D721Med (cell line): Measurements from ENCODE around the gene BMP2K.

Source experiments
- DNase-seq: peaks from one replicate; pipeline ENCODE4 v3.0.0; 2011; ENCODE audit warnings: low spot score; ENCODE audit not compliant: insufficient read length
- FAIRE-seq: peaks from 2 replicates; lab custom pipeline; 2011; peaks lifted over from hg19 to GRCh38; lab: Jason Lieb, UNC
- CTCF ChIP-seq: IDR thresholded peaks from 2 replicates; pipeline ENCODE4 v1.5.1; 2012; ENCODE audit warnings: mild to moderate bottlenecking, control low read depth; ENCODE audit not compliant: insufficient read depth; ENCODE audit errors: missing control alignments

Gene BMP2K

DNA sequence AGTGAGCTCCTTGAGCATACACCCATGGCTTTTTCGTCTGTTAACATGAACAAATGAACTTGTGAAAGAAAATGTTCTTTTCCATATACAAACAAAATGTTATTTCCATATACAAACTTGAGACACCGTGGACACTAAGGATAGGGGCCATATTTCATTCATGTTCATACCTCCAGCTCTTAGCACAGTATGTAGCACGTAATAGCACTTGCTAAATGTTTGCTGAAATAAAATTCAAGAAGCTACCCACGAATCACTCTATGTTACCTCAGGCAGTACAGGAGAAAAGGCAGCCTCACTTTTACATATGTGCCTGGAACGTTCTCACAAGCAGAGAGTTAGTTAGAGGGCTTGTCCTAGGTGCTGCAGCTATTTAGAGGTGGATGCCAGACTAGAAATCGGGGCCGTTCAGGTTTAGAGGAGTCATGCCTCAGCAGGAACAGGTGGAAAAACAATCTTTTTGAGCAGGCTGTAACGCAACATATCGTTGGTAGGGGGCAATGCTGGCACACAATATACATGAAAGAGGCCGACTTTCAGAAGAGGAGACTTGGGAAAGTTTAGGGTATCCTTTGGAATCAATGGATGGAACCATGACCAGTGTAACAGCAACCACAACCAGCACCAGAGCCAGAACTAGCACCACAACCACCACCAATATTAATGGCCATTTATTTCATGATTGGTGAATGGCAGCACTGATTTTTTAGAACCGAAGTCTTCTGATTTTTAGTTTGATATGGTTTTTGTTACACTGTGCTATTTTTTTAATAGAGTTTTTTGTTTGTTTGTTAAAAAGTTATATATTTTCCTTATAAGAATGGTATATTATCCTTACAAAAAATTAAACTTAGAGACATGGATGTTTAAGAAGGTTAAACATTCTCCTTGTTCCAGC, 177.9 kb downstream of the BMP2K start:
- DNase-seq (no peak), FAIRE-seq (no peak)
- peak; percentile 66 for TF ChIP-seq CTCF

DNA sequence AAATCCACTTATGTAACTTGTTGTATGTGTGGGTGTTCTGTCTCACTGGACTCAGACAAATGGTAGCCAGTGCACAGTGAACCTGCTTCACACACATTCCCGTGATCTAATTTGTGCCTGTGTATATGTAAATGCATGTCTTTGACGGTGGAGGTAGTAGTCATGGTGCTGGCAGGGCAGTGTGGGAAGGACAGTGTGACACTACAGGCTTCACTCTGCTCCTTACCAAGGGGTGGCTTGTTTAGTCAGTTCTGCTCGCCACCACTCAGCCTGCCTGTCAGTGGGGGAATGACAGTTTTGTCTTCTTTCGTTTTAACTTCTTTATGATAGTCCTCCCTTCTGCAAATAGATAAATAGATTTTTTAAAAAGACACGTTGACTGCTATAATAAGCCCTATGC, 180.8 kb downstream of the BMP2K start:
- DNase-seq: no peak
- TF ChIP-seq CTCF: no peak
- no peak for FAIRE-seq

GRCh38 chr4:78960926-78961325, 184.8 kb downstream of the BMP2K start:
- FAIRE-seq: no peak
- no peak for TF ChIP-seq CTCF
- no peak for DNase-seq
